Measurements from ENCODE around the gene SKIL.

DNA sequence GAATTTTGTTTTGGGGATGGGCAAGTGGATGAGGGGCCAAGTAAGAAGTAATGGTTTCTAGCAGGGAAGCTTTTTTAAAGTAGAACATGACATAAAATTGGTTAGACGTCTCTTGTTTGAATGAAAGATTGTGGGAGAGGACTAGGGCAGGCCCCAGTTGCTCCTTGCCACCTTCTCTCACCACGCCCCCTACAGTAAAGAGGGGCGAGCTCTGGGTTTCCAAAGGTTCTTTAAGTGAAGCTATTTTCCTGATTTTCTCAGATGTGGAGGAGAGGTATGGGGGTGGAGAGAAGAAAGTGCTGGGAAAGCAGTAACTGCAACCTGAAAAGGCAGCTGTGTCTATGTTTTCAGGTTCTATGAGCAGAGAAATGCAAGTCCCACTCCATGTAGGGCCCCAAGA, 32.6 kb upstream of the SKIL start:
- TF ChIP-seq POLR2A (IDR thresholded peaks at IDR 0.05) (no peak), POLR2AphosphoS5 (IDR thresholded peaks at IDR 0.05; ENCODE audit: insufficient read depth in 1 of 2, low read depth in 1 of 2) (no peak)
